RWPE1 (cell line): ENCODE results near the gene PKNOX2.
A peak's percentile ranks its signal among the peaks of the same experiment; 100 is the strongest.

ENCODE experiments used
- CTCF ChIA-PET: fragments of 350-600 bp; sonication (Branson Sonifier 250); formaldehyde crosslinking; extraction: SDS; loops from one replicate; lab custom pipeline; 2021; lab: Yijun Ruan, JAX
- POLR2A ChIA-PET: fragments of 400-600 bp; formaldehyde crosslinking; extraction: SDS; loops from one replicate; lab custom pipeline; 2020; ENCODE audit warnings: antibody characterized with exemption; ENCODE audit not compliant: low non-redundant PET; lab: Yijun Ruan, JAX
- DNase-seq: peaks from one replicate; pipeline ENCODE4 v3.0.0; 2012; ENCODE audit warnings: low spot score
- H3K27ac ChIP-seq: fragments of 450-650 bp; 2 replicates; pipeline ENCODE4 v1.5.1; 2017
- CTCF ChIP-seq: fragments of 450-650 bp; conservative IDR thresholded peaks from 2 replicates; pipeline ENCODE4 v1.5.1; 2017; ENCODE audit warnings: low read depth, mild to moderate bottlenecking

PKNOX2 gene

GRCh38 chr11:125164422-125165110 lies at the start of gene PKNOX2:
PKNOX2 (plus strand) TSS chr11:125164751; CDS start chr11:125351306, 186,555 bp downstream.
- peak; percentile 73 for DNase-seq
- ChIA-PET POLR2A (no interaction called here), CTCF (interaction anchor here (0.6 to 2.2 kb wide), 7 partner anchors 8 to 265 kb away, joined by 3 to 13 read pairs (median 4); no protein-coding TSS in a partner anchor)
- TF ChIP-seq CTCF = peak; percentile 83
- H3K27ac ChIP-seq = no peak within 1 kb of the TSS; the same call in 1 of the 2 replicates

GRCh38 chr11:125117429-125117828 lies 47.1 kb upstream of the PKNOX2 start:
- no peak for TF ChIP-seq CTCF
- H3K27ac ChIP-seq = no peak overlapping the region
- ChIA-PET CTCF (interaction anchor here (1.1 kb wide), 1 partner anchor 25 kb away, joined by 4 read pairs; no protein-coding TSS in a partner anchor), POLR2A (no interaction called here)
- DNase-seq = no peak

GRCh38 chr11:125123194-125123946 lies 41.2 kb upstream of the PKNOX2 start:
- ChIA-PET POLR2A (interaction anchor here (1.0 kb wide), 1 partner anchor 12 kb away, joined by 3 read pairs; the partner anchor contains the start of gene TMEM218), CTCF (interaction anchor here (0.7 to 1.3 kb wide), 5 partner anchors 13 to 788 kb away, joined by 3 to 8 read pairs (median 4); partner anchors contain the start of gene SLC37A2)
- no peak overlapping the region for H3K27ac ChIP-seq
- no peak for TF ChIP-seq CTCF
- no peak for DNase-seq

GRCh38 chr11:125123947-125124617 lies 40.5 kb upstream of the PKNOX2 start:
- H3K27ac ChIP-seq = no peak overlapping the region

GRCh38 chr11:125124618-125124992 lies 39.9 kb upstream of the PKNOX2 start:
- CTCF ChIA-PET = interaction anchor here (0.7 to 1.1 kb wide), 4 partner anchors 13 to 1053 kb away, joined by 3 to 4 read pairs (median 3); partner anchors contain the start of gene TMEM218
- POLR2A ChIA-PET = interaction anchor here (0.7 to 1.0 kb wide), 2 partner anchors 13 to 34 kb away, joined by 3 to 4 read pairs; partner anchors contain the start of gene TMEM218

More at GRCh38 chr11:125123947-125124617, 40.5 kb upstream of the PKNOX2 start:
- ChIA-PET POLR2A (interaction anchor here (0.7 to 1.0 kb wide), 2 partner anchors 13 to 33 kb away, joined by 3 to 4 read pairs; partner anchors contain the start of gene TMEM218), CTCF (interaction anchor here (0.7 to 1.3 kb wide), 5 partner anchors 14 to 1052 kb away, joined by 3 to 7 read pairs (median 3); partner anchors contain the start of gene SLC37A2)
- peak; percentile 27 for DNase-seq
- TF ChIP-seq CTCF = peak; percentile 52

More at GRCh38 chr11:125124618-125124992, 39.9 kb upstream of the PKNOX2 start:
- no peak overlapping the region for H3K27ac ChIP-seq
- no peak for DNase-seq
- no peak for TF ChIP-seq CTCF
